Nephron (organoid): ENCODE measurements around the gene ATP9B.

Experiments used
- H3K27ac Mint-ChIP-seq, 3 experiments: 2 replicates each; pipeline ENCODE4 v1.8.0; 2020; ENCODE audit warnings: mixed read lengths in 3 of 3, mild to moderate bottlenecking in 2 of 3, moderate library complexity in 1 of 3
- H3K27me3 Mint-ChIP-seq: 2 replicates; pipeline ENCODE4 v1.8.0; 2021; ENCODE audit warnings: low read depth, mild to moderate bottlenecking, moderate library complexity, mixed read lengths
- H3K36me3 Mint-ChIP-seq: 2 replicates; pipeline ENCODE4 v1.8.0; 2020; ENCODE audit warnings: low read depth, mixed read lengths
- H3K4me1 Mint-ChIP-seq: 2 replicates; pipeline ENCODE4 v1.8.0; 2020; ENCODE audit warnings: mixed read lengths
- H3K4me3 Mint-ChIP-seq, 3 experiments: 2 replicates each; pipeline ENCODE4 v1.8.0; 2020; ENCODE audit warnings: mild to moderate bottlenecking in 3 of 3, mixed read lengths in 3 of 3, moderate library complexity in 2 of 3
- H3K9me3 Mint-ChIP-seq: 2 replicates; pipeline ENCODE4 v1.8.0; 2020; ENCODE audit warnings: mixed read lengths
- TF ChIP-seq, protein P1 (sequence below), 3 experiments: fragments of 200-600 bp; sonication (generic); IDR thresholded peaks; one replicate each; pipeline ENCODE4 v1.5.0; 2021; ENCODE audit warnings: antibody characterized with exemption in 3 of 3; ENCODE audit not compliant: unreplicated experiment in 3 of 3

Gene ATP9B

DNA sequence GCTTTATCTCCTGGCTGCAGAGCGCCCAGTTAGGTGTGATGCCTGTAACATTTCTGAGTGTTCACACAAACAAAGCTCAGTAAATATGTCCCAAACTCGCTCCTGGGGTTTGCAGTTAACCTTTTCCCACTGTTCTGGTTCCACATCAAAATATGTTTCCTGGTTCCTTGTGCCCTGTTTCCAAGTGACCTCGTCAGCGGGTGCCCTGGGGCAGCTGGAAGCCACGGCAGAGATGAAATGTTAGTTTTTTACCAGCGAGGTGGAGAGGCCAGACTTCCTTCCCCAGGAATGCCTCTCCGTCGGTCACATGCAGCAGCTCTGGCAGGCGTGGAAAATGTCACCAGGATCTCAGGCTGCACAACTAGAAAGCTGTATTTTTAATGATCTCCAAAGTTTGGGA, 344.7 kb downstream of the ATP9B start:
- Mint-ChIP-seq H3K36me3 (peaks cover 26% of the 10 kb centered on the region), H3K4me3 (no peak overlapping the region), H3K4me1 (peaks cover 21% of the 10 kb centered on the region), H3K9me3 (no peaks in the 10 kb centered on the region), H3K27me3 (peaks cover 16% of the 10 kb centered on the region), H3K27ac (no peak overlapping the region)
- TF ChIP-seq, protein P1, sequence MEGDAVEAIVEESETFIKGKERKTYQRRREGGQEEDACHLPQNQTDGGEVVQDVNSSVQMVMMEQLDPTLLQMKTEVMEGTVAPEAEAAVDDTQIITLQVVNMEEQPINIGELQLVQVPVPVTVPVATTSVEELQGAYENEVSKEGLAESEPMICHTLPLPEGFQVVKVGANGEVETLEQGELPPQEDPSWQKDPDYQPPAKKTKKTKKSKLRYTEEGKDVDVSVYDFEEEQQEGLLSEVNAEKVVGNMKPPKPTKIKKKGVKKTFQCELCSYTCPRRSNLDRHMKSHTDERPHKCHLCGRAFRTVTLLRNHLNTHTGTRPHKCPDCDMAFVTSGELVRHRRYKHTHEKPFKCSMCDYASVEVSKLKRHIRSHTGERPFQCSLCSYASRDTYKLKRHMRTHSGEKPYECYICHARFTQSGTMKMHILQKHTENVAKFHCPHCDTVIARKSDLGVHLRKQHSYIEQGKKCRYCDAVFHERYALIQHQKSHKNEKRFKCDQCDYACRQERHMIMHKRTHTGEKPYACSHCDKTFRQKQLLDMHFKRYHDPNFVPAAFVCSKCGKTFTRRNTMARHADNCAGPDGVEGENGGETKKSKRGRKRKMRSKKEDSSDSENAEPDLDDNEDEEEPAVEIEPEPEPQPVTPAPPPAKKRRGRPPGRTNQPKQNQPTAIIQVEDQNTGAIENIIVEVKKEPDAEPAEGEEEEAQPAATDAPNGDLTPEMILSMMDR (IDR thresholded peaks at IDR 0.05; ENCODE audit: unreplicated experiment in 3 of 3), result no peak

DNA sequence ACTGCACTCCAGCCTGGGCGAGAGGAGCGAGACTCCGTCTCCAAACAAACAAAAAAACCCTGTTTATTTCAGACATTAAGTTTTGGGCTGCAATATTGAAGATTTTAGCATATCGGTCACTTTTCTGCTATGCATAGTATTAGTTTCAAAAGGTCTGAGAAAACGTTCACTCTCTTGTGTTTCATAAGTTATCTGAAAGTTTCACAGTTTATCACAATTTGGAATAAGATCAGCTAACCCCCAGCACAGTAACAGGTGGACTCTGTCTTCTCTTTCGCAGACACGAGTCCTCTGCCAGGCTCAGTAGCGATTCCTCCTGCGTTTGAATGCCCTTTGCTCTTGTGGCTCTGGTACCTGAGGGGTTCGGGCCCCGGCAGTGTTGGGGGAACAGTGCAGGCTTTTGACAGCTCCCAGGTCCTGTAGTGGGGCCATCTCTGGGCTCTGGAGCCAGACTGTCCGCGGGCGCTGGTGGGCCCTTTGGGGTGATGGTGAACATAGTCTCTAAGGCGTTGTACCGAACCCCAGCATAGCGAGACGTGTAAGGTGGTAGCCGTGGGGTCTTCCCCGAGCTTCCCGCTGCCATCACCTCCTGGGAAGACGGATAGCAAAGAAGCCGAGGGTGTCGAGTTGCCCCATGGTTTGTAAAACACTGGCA, 347.0 kb downstream of the ATP9B start:
- Mint-ChIP-seq H3K36me3 (peaks cover 30% of the 10 kb centered on the region), H3K27ac (no peak overlapping the region), H3K4me3 (no peak overlapping the region), H3K9me3 (no peaks in the 10 kb centered on the region), H3K4me1 (peaks cover 21% of the 10 kb centered on the region), H3K27me3 (peaks cover 16% of the 10 kb centered on the region)
- TF ChIP-seq, protein P1 (IDR thresholded peaks at IDR 0.05; ENCODE audit: unreplicated experiment in 3 of 3), result no peak

DNA sequence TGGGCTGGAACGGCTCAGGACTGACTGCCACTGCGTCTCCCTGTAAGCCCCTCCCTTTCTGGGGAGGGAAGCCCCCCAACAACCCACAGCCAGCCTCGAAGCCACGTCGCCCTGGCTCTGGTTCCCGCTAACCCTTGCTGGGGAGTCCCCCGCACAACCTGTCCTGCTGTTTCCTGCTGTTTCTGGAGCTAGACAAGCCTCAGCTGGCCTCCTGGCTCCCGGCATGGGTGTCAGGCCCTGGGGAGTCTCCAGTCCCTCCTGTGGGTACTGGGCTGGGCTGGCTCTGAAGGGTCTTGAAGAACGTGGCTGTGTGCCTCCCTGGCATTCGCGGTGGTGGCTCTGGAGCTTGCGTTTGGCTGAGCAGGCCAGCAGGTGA, 347.5 kb downstream of the ATP9B start:
- no peak overlapping the region for H3K4me3 Mint-ChIP-seq
- TF ChIP-seq, protein P1 (IDR thresholded peaks at IDR 0.05; ENCODE audit: unreplicated experiment in 3 of 3), result no peak
- peaks cover 21% of the 10 kb centered on the region for H3K4me1 Mint-ChIP-seq
- H3K27me3 Mint-ChIP-seq, result peaks cover 16% of the 10 kb centered on the region
- H3K9me3 Mint-ChIP-seq, result no peaks in the 10 kb centered on the region
- H3K36me3 Mint-ChIP-seq, result peaks cover 28% of the 10 kb centered on the region
- H3K27ac Mint-ChIP-seq, result no peak overlapping the region

DNA sequence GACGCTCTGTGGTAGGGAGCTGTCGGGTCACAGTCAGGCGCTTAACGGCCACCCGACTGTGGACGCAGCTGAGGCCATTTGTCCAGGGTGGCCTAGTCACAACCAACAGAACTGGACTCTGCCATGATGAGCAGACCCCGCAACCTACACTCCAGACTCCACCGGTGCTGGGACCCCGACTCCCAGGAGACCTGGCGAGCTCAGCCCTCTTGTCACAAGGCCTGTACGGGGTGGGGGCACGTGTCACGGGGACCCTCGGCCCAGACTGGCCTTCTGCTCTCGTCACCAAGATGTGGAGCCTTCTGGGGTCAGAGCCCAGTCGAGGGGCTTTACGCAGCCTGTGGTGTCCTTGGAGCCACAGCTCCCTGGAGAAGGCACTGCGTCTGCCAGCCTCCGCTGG, 349.0 kb downstream of the ATP9B start:
- Mint-ChIP-seq H3K27me3 (peaks cover 16% of the 10 kb centered on the region), H3K9me3 (no peaks in the 10 kb centered on the region), H3K4me1 (peaks cover 22% of the 10 kb centered on the region), H3K4me3 (no peak overlapping the region), H3K36me3 (peaks cover 18% of the 10 kb centered on the region), H3K27ac (no peak overlapping the region)
- TF ChIP-seq, protein P1 (IDR thresholded peaks at IDR 0.05; ENCODE audit: unreplicated experiment in 3 of 3), result no peak

DNA sequence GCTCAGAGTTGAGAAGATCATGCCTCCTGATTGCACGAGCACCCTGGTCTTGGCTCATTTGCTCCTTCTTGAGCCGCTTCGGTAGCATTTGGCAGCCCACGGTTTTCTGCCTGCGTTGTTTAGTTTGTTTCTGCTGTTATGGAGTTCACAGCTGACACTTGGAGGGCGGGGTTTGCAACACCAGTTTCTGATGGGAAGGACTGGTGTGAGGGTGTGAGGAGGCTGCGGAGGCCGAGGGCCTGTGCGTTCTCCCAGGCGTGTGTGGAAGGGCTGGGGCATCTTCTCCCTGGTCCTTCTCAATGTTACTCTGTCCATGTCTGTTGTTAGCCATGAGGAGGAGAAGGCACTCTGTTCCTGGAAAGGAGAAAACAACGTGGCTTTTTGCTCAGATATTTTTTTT, 349.4 kb downstream of the ATP9B start:
- no peak overlapping the region for H3K27ac Mint-ChIP-seq
- H3K9me3 Mint-ChIP-seq, result no peaks in the 10 kb centered on the region
- peaks cover 14% of the 10 kb centered on the region for H3K36me3 Mint-ChIP-seq
- TF ChIP-seq, protein P1 (IDR thresholded peaks at IDR 0.05; ENCODE audit: unreplicated experiment in 3 of 3), result no peak
- peaks cover 21% of the 10 kb centered on the region for H3K4me1 Mint-ChIP-seq
- H3K4me3 Mint-ChIP-seq, result no peak overlapping the region
- peaks cover 15% of the 10 kb centered on the region for H3K27me3 Mint-ChIP-seq

DNA sequence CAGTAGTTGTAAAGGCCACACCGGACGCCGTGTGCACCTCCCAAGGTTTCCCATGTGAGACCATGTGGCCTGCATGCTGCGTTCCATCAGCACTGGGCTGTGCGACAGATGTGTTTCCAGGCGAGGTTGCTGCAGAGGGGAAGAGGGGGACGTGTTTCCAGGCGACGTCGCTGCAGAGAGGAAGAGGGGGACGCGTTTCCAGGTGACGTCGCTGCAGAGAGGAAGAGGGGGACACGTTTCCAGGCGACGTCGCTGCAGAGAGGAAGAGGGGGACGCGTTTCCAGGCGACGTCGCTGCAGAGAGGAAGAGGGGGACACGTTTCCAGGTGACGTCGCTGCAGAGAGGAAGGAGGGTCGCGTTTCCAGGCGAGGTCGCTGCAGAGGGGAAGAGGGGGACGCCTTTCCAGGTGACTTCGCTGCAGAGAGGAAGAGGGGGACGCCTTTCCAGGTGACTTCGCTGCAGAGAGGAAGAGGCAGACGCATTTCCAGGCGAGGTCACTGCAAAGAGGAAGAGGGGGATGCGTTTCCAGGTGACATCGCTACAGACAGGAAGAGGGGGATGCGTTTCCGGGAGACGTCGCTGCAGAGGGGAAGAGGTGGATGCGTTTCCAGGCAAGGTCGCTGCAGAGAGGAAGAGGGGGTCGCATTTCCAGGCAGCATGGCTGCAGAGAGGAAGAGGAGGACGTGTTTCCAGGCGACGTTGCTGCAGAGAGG, 351.0 kb downstream of the ATP9B start:
- Mint-ChIP-seq H3K4me3 (no peak overlapping the region), H3K36me3 (peaks cover 5% of the 10 kb centered on the region), H3K9me3 (no peaks in the 10 kb centered on the region), H3K27me3 (peaks cover 18% of the 10 kb centered on the region), H3K4me1 (peaks cover 26% of the 10 kb centered on the region), H3K27ac (no peak overlapping the region)
- TF ChIP-seq, protein P1 (IDR thresholded peaks at IDR 0.05; ENCODE audit: unreplicated experiment in 3 of 3), result no peak
